WI38 (cell line): ENCODE data around the gene PIP5K1A.
A peak's percentile ranks its signal among the peaks of the same experiment; 100 is the strongest.

Source experiments
- H3K4me3 ChIP-seq: 2 replicates; pipeline ENCODE4 v1.5.1; 2011; ENCODE audit warnings: low read depth, mild to moderate bottlenecking, control low read depth, low read length
- CTCF ChIP-seq: IDR thresholded peaks from 2 replicates; pipeline ENCODE4 v1.5.1; 2012; ENCODE audit warnings: low read depth, mild to moderate bottlenecking, control low read depth, low read length

Gene PIP5K1A

GRCh38 chr1:151277249-151277648 is 78.9 kb downstream of the PIP5K1A start:
- no peak overlapping the region for H3K4me3 ChIP-seq
- TF ChIP-seq CTCF, result no peak

GRCh38 chr1:151281225-151281968 is 83.0 kb downstream of the PIP5K1A start:
- no peak for TF ChIP-seq CTCF
- peak overlapping the region; percentile 73 for H3K4me3 ChIP-seq

- H3K4me3 ChIP-seq, result peak within 1 kb of the TSS; percentile 73
- no peak for TF ChIP-seq CTCF
These were observed 83.9 kb downstream of the PIP5K1A start, which contains the start of gene ZNF687 for GRCh38 chr1:151281969-151282882. TSS of gene ZNF687 (plus strand) at chr1:151282299. CDS start at chr1:151286292, 3,993 bp downstream.

- peak overlapping the region; percentile 73 for H3K4me3 ChIP-seq
- no peak for TF ChIP-seq CTCF
These were observed 84.8 kb downstream of the PIP5K1A start for GRCh38 chr1:151282883-151283725.

GRCh38 chr1:151284013-151284577 is 85.7 kb downstream of the PIP5K1A start:
- H3K4me3 ChIP-seq, result peak overlapping the region; percentile 73
- no peak for TF ChIP-seq CTCF

- no peak overlapping the region for H3K4me3 ChIP-seq
- no peak for TF ChIP-seq CTCF
These were observed 88.4 kb downstream of the PIP5K1A start for GRCh38 chr1:151286619-151287340.
